Stimulated activated CD8-positive, alpha-beta memory T cell treated with anti-CD3 and anti-CD28 coated beads, Interleukin-12 subunit alpha, Interleukin-12 subunit beta, amount 100 ng/mL, for 4 hours (primary cell): ENCODE results near the gene MAPT.

Experiments used
- DNase-seq: peaks from one replicate; pipeline ENCODE4 v3.0.0-alpha.2; 2020; ENCODE audit warnings: low read depth

The MAPT gene

GRCh38 chr17:45894022-45894784, at the start of gene MAPT:
MAPT (plus strand) TSS chr17:45894554; CDS start chr17:45962338, 67,784 bp downstream.
- DNase-seq: peak; percentile 76

- DNase-seq: no peak
These were observed 49.5 kb upstream of the MAPT start, which contains the start of gene SPPL2C for GRCh38 chr17:45844695-45845375. SPPL2C (plus strand) TSS chr17:45844881; CDS start chr17:45844907, 26 bp downstream.

GRCh38 chr17:45845376-45846185, 48.8 kb upstream of the MAPT start:
- no peak for DNase-seq

- DNase-seq: no peak
These were observed 48.1 kb upstream of the MAPT start for GRCh38 chr17:45846223-45846622.

- DNase-seq: no peak
These were observed 47.7 kb upstream of the MAPT start for GRCh38 chr17:45846646-45847045.

- DNase-seq: no peak
These were observed 47.3 kb upstream of the MAPT start for GRCh38 chr17:45847101-45847500.

GRCh38 chr17:45847747-45848146, 46.6 kb upstream of the MAPT start:
- no peak for DNase-seq

GRCh38 chr17:45848405-45848804, 45.9 kb upstream of the MAPT start:
- DNase-seq: no peak

GRCh38 chr17:45848868-45849535, 45.4 kb upstream of the MAPT start:
- no peak for DNase-seq

- DNase-seq: no peak
These were observed 44.8 kb upstream of the MAPT start for GRCh38 chr17:45849536-45849990.

- no peak for DNase-seq
These were observed 44.3 kb upstream of the MAPT start for GRCh38 chr17:45850011-45850410.

GRCh38 chr17:45850468-45850867, 43.9 kb upstream of the MAPT start:
- no peak for DNase-seq

GRCh38 chr17:45851022-45851421, 43.3 kb upstream of the MAPT start:
- DNase-seq: no peak

GRCh38 chr17:45851464-45851863, 42.9 kb upstream of the MAPT start:
- DNase-seq: no peak

- DNase-seq: no peak
These were observed 42.5 kb upstream of the MAPT start for GRCh38 chr17:45851873-45852272.

GRCh38 chr17:45852535-45853297, 41.6 kb upstream of the MAPT start:
- DNase-seq: peak; percentile 15

- no peak for DNase-seq
These were observed 40.1 kb upstream of the MAPT start for GRCh38 chr17:45854209-45854608.

- no peak for DNase-seq
These were observed 38.5 kb upstream of the MAPT start for GRCh38 chr17:45855691-45856336.

- DNase-seq: no peak
These were observed 36.2 kb upstream of the MAPT start for GRCh38 chr17:45857977-45858708.

- no peak for DNase-seq
These were observed 33.2 kb upstream of the MAPT start for GRCh38 chr17:45861165-45861564.
